GM18873 (cell line): ENCODE data around the gene CDK5RAP3.
A peak's percentile ranks its signal among the peaks of the same experiment; 100 is the strongest.
"Not testable (repeated sequence)": the region's sequence is repeated elsewhere in the genome, so short reads cannot be mapped to it uniquely, and the experiment has no call there.

Source experiments
- ATAC-seq: cut with Tn5 transposase; IDR thresholded peaks from one replicate; pipeline ENCODE4 v1.9.1; 2021; ENCODE audit warnings: mild to moderate bottlenecking, moderate library complexity, moderate number of reproducible peaks; ENCODE audit not compliant: unreplicated experiment, low FRiP score

CDK5RAP3 gene

GRCh38 chr17:47970725-47971499, at the start of gene CDK5RAP3:
Gene CDK5RAP3 (plus strand): TSS chr17:47971113. CDS start chr17:47971147, 34 bp downstream.
- peak; percentile 91 for ATAC-seq

GRCh38 chr17:47924785-47925677, 45.9 kb upstream of the CDK5RAP3 start:
- ATAC-seq = no peak

GRCh38 chr17:47925678-47925988, 45.3 kb upstream of the CDK5RAP3 start:
- ATAC-seq = no peak

GRCh38 chr17:47927821-47928400, 43.0 kb upstream of the CDK5RAP3 start:
- no peak for ATAC-seq

GRCh38 chr17:47928415-47928814, 42.5 kb upstream of the CDK5RAP3 start:
- ATAC-seq = no peak

- no peak for ATAC-seq
These were observed 41.5 kb upstream of the CDK5RAP3 start for GRCh38 chr17:47929218-47930000.

GRCh38 chr17:47931848-47932247, 39.1 kb upstream of the CDK5RAP3 start:
- no peak for ATAC-seq

GRCh38 chr17:47934856-47935255, 36.1 kb upstream of the CDK5RAP3 start:
- no peak for ATAC-seq

GRCh38 chr17:47935468-47935867, 35.4 kb upstream of the CDK5RAP3 start:
- not testable (repeated sequence) for ATAC-seq

- no peak for ATAC-seq
These were observed 35.0 kb upstream of the CDK5RAP3 start for GRCh38 chr17:47935961-47936360.

GRCh38 chr17:47937941-47938340, 33.0 kb upstream of the CDK5RAP3 start:
- no peak for ATAC-seq

- peak; percentile 77 for ATAC-seq
These were observed 29.4 kb upstream of the CDK5RAP3 start, which contains the start of gene PNPO for GRCh38 chr17:47941246-47942095. Gene PNPO (plus strand): TSS chr17:47941571. CDS start chr17:47941676, 105 bp downstream.

GRCh38 chr17:47942096-47942510, 28.8 kb upstream of the CDK5RAP3 start:
- ATAC-seq = no peak

- no peak for ATAC-seq
These were observed 28.3 kb upstream of the CDK5RAP3 start for GRCh38 chr17:47942568-47942967.

GRCh38 chr17:47945080-47945479, 25.8 kb upstream of the CDK5RAP3 start:
- ATAC-seq = no peak

GRCh38 chr17:47945529-47946508, 25.1 kb upstream of the CDK5RAP3 start:
- ATAC-seq = no peak

- no peak for ATAC-seq
These were observed 24.4 kb upstream of the CDK5RAP3 start for GRCh38 chr17:47946516-47946915.

GRCh38 chr17:47946929-47947397, 23.9 kb upstream of the CDK5RAP3 start:
- no peak for ATAC-seq
